KOPT-K1 (cell line): ENCODE data around the gene ATG16L2.

Experiments
- H3K27ac ChIP-seq: fragments of 200-600 bp; sonication (generic); 2 replicates; pipeline ENCODE4 v1.5.1; 2016; ENCODE audit warnings: antibody characterized with exemption, mild to moderate bottlenecking, low read depth, low read length; ENCODE audit not compliant: poor library complexity, severe bottlenecking
- H3K36me3 ChIP-seq: fragments of 200-600 bp; sonication (generic); 2 replicates; pipeline ENCODE4 v1.5.1; 2017; ENCODE audit warnings: antibody characterized with exemption, mild to moderate bottlenecking, low read length, moderate library complexity; ENCODE audit not compliant: insufficient read depth
- H3K9me3 ChIP-seq: fragments of 200-600 bp; sonication (generic); 2 replicates; pipeline ENCODE4 v1.5.1; 2017; ENCODE audit warnings: antibody characterized with exemption, low read length, mild to moderate bottlenecking; ENCODE audit not compliant: insufficient read depth, poor library complexity, severe bottlenecking

Gene ATG16L2

GRCh38 chr11:72814286-72815109 is at the start of gene ATG16L2:
Gene ATG16L2 (plus strand): TSS chr11:72814411. CDS start chr11:72814446, 35 bp downstream.
- H3K27ac ChIP-seq: peak within 1 kb of the TSS; percentile 87
- H3K9me3 ChIP-seq: no peaks in the 10 kb centered on the region
- H3K36me3 ChIP-seq: peaks cover 46% of the 10 kb centered on the region

- Histone ChIP-seq H3K27ac (no peak overlapping the region), H3K9me3 (no peaks in the 10 kb centered on the region)
Measured at GRCh38 chr11:72764503-72764902, 49.7 kb upstream of the ATG16L2 start.

DNA sequence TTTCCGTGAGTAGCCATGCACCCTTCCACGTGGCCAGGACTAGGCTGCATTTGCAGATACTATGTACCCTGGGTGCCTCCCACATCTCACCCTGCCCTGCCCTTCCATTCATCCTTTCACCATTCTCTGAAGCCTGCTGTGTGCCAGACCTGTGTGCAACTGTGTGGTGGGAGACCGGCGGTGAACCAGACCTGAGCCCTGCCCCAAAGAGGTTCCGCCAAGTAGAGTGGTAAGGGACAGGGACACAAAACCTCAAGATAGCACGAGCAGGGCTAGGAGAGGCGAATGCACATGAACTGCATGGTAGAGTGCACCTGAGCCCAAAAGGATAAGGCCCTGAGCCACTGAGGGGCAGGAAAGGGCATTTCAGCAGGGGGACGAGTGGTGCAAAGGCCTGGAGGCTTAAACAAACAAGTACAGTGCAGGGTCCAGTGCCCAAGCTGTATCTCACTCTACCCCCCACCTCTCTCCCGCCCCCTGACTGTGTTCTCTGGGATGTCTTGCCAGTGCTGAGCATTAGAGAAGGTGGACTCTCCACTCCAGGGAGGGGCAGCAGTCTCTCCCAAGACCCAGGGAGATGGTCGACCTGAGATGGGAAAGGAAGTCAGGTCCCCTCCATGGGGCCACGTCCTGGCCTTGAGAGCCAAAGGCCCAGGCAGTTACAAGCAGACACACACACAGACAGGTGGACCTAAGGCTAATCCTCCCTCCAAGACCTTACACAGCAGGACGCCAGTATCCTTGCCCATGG is 47.9 kb upstream of the ATG16L2 start:
- H3K27ac ChIP-seq: no peak overlapping the region
- no peaks in the 10 kb centered on the region for H3K9me3 ChIP-seq
- H3K36me3 ChIP-seq: no peaks in the 10 kb centered on the region

More at GRCh38 chr11:72764503-72764902, 49.7 kb upstream of the ATG16L2 start:
- H3K36me3 ChIP-seq: no peaks in the 10 kb centered on the region

GRCh38 chr11:72767203-72768062 is 46.8 kb upstream of the ATG16L2 start:
- Histone ChIP-seq H3K36me3 (no peaks in the 10 kb centered on the region), H3K9me3 (no peaks in the 10 kb centered on the region), H3K27ac (no peak overlapping the region)

- Histone ChIP-seq H3K9me3 (no peaks in the 10 kb centered on the region), H3K27ac (no peak overlapping the region), H3K36me3 (no peaks in the 10 kb centered on the region)
Measured at GRCh38 chr11:72768581-72768980, 45.6 kb upstream of the ATG16L2 start.

- Histone ChIP-seq H3K9me3 (no peaks in the 10 kb centered on the region), H3K36me3 (no peaks in the 10 kb centered on the region), H3K27ac (no peak overlapping the region)
Measured at GRCh38 chr11:72769680-72770079, 44.5 kb upstream of the ATG16L2 start.

DNA sequence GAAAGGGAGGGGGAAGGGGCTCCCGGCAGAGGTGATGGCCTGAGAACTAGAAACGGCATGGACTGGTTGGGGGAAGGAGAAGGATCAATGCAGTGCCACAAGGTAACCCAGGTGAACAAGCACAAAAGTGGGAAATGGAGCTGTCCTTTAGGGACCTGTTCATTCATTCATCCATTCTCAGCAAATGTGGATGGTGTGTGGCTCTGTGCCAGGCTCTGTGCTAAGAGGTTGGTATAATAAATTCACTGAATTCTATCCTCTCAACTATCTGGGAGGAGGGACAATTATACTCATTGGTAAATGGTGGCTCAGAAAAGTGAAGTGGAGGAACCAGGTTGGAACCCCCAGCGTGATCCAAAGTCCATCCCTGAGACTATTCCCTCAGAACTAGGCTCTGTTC is 43.4 kb upstream of the ATG16L2 start:
- Histone ChIP-seq H3K27ac (no peak overlapping the region), H3K36me3 (no peaks in the 10 kb centered on the region), H3K9me3 (no peaks in the 10 kb centered on the region)

GRCh38 chr11:72771507-72771906 is 42.7 kb upstream of the ATG16L2 start:
- H3K27ac ChIP-seq: no peak overlapping the region
- no peaks in the 10 kb centered on the region for H3K9me3 ChIP-seq

GRCh38 chr11:72772059-72772458 is 42.2 kb upstream of the ATG16L2 start:
- H3K36me3 ChIP-seq: no peaks in the 10 kb centered on the region
- H3K9me3 ChIP-seq: no peaks in the 10 kb centered on the region
- no peak overlapping the region for H3K27ac ChIP-seq

More at GRCh38 chr11:72771507-72771906, 42.7 kb upstream of the ATG16L2 start:
- H3K36me3 ChIP-seq: no peaks in the 10 kb centered on the region

DNA sequence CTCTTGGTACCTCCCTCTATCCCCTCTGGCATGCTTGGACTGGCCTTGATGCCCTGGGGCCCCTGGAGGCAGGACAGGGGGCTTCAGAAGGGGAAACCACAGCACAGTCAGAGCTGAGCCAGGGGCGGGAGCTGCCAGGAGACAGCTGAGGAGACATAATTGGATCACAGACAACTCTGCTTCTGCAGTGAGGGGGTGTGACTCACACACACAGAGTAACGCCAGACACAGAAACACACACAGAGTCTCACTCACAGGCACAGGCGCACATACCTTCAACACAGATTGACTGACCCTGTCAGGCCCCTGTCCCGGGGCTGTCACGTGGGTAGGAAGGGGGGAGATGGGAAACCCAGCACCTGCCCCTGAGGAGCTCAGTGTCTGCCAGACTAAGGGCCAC is 40.9 kb upstream of the ATG16L2 start:
- no peaks in the 10 kb centered on the region for H3K36me3 ChIP-seq
- H3K9me3 ChIP-seq: no peaks in the 10 kb centered on the region
- H3K27ac ChIP-seq: no peak overlapping the region

DNA sequence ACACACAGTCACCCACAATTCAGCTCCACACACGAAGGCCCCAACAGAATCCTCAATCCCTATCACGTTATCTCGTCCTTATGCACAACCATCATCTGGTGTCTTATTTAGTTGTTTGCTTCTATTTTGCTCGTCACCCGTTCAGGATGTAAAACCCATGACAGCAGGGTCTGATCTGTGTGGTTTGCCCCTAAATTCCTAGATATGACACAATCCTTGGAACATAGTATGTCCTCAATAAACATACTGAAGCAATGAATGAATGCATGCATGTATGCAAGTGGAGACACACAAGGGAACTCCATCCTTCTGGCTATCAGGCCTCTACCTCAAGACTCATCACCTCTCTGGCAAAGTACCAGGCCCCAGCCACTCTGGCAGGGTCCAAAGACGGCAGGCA is 40.5 kb upstream of the ATG16L2 start:
- no peak overlapping the region for H3K27ac ChIP-seq
- H3K36me3 ChIP-seq: no peaks in the 10 kb centered on the region
- H3K9me3 ChIP-seq: no peaks in the 10 kb centered on the region

DNA sequence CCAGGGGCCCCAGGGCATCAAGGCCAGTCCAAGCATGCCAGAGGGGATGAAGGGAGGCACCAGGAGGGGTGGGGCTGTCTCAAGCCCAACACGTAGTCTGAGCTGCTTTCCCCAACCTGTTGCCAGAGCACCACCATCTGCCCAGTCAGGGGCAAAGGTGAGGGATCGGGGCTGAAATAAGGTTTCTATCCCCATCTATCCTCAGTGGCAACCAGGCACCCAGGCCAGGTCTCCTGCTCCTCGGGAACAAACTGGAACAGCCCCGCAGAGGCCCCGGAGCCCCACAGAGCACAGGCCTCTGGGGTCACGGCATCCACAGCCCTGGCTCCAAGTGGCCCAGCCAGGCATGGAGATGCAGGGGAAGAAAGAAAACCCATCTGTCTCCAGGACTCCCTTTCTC is 39.7 kb upstream of the ATG16L2 start:
- no peak overlapping the region for H3K27ac ChIP-seq
- no peaks in the 10 kb centered on the region for H3K36me3 ChIP-seq
- no peaks in the 10 kb centered on the region for H3K9me3 ChIP-seq

GRCh38 chr11:72775288-72776110 is 38.7 kb upstream of the ATG16L2 start:
- Histone ChIP-seq H3K36me3 (no peaks in the 10 kb centered on the region), H3K27ac (no peak overlapping the region), H3K9me3 (no peaks in the 10 kb centered on the region)

DNA sequence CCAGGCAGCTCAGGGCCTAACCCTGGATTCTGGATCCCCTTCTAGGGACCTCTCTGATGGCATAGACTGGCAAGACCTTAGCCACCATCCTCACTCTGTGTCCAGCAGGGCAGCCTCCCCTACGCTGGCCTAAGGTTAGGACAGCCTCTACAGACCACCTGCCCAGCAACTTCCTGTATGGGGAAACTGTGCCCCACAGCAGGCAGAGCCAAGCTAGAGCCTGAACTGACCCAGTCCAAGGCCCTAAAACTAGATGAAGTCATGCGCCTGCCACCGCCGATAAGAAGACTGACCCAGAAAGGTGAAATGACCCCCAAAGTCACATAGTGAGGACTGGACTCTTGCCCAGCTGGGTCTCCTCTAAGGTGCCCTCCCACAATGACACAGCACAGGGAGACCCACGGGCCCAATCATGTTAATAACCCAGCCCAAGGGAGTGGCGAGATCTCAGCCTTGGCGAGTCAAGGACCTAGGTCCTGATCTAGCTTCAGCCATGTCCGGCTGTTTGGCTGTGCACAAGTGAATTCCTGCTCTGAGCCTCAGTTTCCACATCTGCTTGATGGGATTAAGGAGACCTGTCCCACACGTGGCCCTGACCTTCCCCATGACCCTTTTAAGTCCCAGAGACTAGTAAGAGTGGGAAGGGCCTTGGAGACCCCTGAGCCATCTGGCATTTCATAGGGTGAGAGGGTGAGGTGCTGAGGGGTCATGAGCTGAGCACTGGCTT is 37.9 kb upstream of the ATG16L2 start:
- Histone ChIP-seq H3K27ac (no peak overlapping the region), H3K9me3 (no peaks in the 10 kb centered on the region), H3K36me3 (no peaks in the 10 kb centered on the region)
